DMS79 (cell line): ENCODE measurements around the gene CCDC124.

Source experiments
- DNase-seq: peaks from one replicate; lab custom pipeline; 2025; lab: John Stamatoyannopoulos, UW

The CCDC124 gene

DNA sequence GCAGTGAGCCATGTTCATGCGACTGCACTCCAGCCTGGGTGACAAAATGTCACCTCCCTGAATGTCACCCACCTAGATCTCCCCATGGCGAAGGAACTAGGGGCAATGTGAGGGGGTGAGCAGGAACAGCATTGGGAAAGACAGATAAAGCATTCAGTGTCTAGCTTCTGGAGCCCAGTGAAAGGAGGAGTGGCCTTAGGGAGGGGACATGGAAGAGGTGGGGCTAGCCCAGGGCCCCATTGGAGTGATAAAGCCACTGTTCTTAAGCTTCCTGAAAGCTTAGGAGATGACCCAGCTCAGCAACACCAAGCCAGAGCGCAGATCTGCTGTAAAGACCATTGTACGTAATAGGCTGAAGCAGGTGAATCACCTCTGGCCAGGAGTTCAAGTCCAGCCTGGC lies 21.1 kb downstream of the CCDC124 start:
- no peak for DNase-seq

GRCh38 chr19:17954401-17954800 lies 21.6 kb downstream of the CCDC124 start:
- DNase-seq, result no peak

DNA sequence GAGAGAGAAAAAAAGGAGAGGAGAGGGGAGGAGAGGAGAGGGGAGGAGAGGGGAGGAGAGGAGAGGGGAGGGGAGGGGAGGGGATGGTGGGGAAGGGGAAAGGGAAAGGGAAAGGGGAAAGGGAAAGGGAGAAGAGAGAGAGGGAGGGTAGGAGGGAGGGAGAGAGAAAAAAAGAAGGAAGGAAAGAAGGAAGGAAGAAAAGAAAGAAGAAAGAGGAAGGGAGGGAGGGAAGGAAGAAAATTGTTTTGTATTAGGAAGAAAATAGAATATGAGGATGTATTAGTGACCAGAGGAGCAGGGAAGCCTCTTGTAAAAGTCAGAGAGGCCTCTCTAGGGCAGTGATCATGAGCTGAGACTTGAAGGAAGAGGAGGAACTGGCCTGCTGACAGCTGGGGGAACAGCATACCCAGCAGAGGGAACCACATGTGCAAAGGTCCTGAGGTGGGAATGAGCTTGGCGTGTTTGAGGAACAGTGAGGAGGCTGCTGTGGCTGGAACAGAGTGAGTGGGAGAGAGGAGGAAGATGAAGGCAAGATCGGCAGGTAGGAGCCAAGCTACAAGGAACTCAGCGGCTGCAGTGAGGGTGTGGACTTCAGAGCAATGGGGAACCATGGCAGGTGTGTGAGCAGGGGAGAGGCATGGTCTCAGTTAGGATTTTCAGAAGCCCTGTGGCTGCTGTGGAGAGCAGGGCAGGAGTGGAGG lies 24.5 kb downstream of the CCDC124 start:
- no peak for DNase-seq

DNA sequence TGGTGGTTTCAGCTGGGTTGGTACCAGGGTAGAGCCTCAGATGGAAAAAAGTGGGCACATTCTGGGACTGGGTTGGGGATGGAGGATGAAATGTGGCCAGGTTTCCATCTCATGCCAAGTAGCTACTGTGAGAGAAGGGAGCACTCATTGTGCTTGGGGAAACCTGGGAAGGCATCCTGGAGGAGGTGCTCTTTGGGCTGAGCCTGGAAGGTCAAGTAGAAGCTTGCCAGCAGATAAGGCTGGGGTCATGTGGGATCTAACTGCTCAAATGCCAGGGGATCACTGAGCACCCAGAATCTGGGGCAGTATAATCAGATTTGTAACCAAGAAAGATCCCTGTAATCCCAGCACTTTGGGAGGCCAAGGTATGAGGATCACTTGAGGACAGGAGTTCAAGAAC lies 25.1 kb downstream of the CCDC124 start:
- DNase-seq, result no peak

GRCh38 chr19:17963936-17964691 lies 31.3 kb downstream of the CCDC124 start:
- no peak for DNase-seq

DNA sequence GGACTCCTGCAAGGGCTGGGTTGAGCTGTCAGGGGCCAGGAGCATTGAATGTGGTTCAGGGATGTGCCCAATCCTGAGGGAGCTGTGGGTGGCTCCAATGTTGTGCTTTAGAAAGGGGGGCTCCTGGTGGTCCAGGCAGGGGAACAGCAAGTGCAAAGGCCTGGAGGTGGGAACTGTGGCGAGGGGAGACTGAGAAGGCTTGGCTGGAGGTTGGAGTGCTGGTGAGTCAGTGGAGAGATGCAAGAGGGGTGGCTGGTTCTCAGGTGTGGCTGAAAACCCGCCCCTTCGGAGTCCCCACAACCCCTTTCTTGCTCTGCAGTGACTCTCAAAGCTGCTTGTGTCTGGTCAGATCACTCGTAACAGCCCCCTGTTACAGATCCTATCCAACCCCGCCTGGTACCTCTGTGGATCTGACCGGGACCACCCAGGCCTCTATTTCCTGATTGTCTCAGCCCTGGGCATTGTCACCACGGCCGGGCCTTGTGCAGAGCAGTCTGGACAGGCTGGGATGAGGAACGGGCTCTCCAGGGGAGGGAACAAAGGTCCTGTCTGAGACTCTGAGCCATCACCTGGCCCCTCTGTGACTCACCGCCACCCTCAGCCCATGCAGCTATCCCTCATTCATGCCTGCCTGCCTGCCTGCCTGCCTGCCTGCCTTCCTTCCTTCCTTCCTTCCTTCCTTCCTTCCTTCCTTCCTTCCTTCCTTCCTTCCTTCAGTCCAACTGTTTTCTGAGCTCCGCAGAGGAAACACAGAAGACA lies 32.7 kb downstream of the CCDC124 start:
- DNase-seq, result no peak

DNA sequence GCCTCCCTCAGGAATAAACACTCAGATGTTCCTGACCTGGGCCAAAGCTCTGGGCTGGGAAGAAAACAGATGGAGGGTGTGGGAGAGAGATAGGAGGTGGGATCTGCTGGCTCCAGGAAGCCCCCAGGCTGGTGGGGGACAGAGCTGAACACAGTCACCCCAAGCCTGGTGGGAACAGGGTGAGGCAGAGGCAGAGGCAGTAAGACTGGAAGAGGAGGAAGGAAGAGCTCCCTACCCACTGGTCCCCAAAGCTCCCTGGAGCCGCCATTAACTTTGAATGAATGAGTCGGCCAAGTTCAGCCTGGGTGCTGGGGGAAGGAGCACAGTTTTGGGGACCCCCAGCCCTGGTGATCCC lies 33.3 kb downstream of the CCDC124 start:
- no peak for DNase-seq

DNA sequence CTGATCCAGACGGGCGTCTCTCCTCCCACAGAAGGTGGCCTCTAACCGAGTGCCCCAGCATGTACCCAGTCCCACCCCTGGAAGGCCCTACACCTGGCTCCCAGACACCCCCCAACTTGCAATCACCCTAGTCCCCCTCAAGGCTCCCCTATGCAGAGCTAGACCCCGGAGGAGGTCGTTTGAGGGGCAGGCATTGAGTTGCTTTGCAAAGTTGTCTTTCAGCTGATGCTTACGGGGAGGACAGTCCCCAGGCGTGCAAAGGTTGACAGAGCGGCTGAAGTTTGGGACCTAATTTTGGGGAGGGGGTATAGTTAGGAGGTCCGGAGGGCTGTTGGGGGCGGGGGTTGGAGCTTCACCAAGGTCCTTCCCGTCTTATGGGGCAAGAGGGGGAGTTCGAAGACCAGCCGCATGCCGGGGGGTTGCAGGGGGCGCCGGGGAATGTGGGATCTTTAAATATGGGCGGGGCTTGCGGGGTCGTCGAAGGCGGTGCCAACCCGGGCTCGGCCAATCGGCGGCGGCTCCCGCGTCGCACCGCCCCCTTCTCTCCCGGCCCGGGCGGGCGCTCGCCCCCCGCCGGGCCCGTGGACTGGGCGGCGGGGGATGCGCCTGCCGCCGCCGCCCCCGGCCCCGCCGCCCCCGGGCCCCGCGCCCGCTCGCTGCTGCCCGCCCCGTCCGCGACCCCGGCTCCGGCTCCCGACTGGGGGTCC lies 33.9 kb downstream of the CCDC124 start, which contains the start of gene KCNN1:
Gene KCNN1 (plus strand): TSS at position 558 of the 707 bp plus-strand sequence. CDS start 6,782 bp downstream, outside the sequence.
- no peak for DNase-seq

- DNase-seq, result no peak
Measured at GRCh38 chr19:17967257-17968051, 34.6 kb downstream of the CCDC124 start.

- DNase-seq, result no peak
Measured at GRCh38 chr19:17968362-17968761, 35.5 kb downstream of the CCDC124 start.

DNA sequence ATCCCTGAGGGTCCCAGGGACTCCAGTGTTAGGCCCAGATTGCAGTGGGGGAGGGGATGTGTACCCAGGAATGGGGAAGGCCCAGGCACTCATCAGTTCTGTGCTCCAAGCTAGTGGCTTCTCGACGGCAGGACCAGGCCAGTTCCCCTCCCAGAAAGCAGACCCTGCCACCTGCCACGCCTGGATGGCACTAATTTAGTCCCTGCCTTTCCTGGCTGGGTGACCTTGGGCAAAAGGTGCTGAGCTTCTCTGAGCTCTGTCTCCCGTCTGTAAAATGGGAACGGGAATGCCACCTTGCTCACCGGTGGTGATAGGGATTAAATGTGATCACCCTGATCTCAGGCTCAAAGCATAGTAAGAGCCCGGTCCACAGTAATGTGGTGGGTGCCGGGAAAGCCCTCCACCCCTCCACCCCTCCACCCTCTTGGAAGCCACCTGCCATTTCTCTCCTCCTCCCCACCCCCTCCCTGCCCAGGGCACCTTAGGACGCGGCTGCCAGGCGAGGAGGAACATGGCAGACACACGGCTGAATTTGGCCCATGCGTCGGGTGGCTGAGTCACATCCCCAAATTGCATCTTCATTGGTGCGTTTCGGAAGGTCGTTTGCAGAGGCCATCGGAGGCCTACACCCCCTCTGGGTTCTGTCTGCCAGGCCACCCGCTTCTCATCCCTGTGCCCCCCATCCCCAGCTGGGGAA lies 36.4 kb downstream of the CCDC124 start:
- DNase-seq, result no peak

DNA sequence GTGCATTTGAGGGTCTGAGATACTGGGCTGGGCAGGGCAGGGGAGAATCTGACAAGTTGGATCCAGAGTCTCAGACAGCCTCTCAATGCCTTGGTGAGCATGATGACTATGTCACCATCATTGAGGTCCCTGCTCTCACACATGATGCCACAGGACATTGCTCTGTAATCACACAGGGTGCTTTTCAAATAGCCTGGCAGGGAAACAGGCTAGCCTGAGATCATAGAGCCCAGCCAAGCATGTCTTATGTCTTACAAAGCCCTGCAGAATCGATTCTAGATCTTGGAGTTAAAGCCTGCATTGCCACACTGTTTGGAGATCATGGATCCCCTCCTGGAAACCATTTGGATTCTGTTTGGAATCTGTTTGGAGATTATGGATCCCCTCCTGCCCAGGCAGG lies 39.4 kb downstream of the CCDC124 start:
- DNase-seq, result no peak

- no peak for DNase-seq
Measured at GRCh38 chr19:17973759-17974158, 40.9 kb downstream of the CCDC124 start.

GRCh38 chr19:17974551-17974950 lies 41.7 kb downstream of the CCDC124 start:
- DNase-seq, result no peak

GRCh38 chr19:17975032-17975431 lies 42.2 kb downstream of the CCDC124 start:
- no peak for DNase-seq

DNA sequence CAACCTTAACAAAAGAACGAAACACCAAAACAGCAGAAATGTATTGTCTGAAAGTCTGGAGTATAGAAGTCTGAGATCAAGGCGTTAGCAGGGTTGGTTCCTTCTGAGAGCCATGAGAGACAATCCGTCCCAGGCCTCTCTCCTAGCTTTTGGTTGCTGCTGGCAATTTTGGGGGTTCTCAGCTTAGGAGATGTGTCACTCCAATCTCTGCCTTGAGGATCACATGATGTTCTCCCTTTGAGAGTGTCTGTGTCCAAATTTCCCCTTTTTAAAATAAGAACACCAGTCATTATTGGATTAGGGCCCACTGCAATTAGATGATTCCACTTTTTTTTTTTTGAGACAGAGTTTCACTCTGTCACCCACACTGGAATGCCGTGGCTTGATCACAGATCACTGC lies 44.2 kb downstream of the CCDC124 start:
- no peak for DNase-seq

- no peak for DNase-seq
Measured at GRCh38 chr19:17977488-17977887, 44.7 kb downstream of the CCDC124 start.

GRCh38 chr19:17981611-17982010 lies 48.8 kb downstream of the CCDC124 start:
- DNase-seq, result no peak

DNA sequence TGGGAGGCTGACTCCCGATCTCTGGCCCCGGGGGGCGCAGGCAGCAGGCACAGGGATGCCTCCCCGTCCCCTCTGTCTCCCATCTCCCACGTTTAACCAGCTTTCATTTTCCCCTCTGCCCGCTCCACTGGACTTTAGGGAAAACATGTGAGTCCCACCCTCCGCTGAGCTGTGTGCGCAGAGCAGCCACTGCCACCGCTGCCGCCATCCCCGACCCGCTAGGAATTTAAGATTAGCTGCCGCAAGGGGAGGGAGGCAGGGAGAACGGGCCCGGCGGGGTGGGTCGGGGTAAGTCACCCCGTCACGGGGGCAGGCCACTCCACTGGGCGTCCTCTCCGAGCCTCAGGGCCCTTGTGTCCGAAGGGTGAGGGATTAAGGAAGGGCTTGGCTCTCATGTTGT lies 49.6 kb downstream of the CCDC124 start:
- DNase-seq, result no peak

GRCh38 chr19:17985037-17985818 lies 52.4 kb downstream of the CCDC124 start:
- DNase-seq, result no peak
